ENCODE results near the gene LOXL3.

Gene LOXL3

GRCh38 chr2:74529357-74530238 is 24.1 kb downstream of the LOXL3 start, which contains the start of the genes AUP1 and HTRA2 (continued):
- TF ChIP-seq ZNF692 (tag by site-specific recombination; IDR thresholded peaks at IDR 0.05) (no peak), ZNF26 (tag by site-specific recombination; IDR thresholded peaks at IDR 0.05) (no peak), ZNF19 (tag by site-specific recombination; IDR thresholded peaks at IDR 0.05; ENCODE audit: low read depth) (no peak), ZNF416 (tag by site-specific recombination; IDR thresholded peaks at IDR 0.05) (no peak), ZNF114 (tag by site-specific recombination; IDR thresholded peaks at IDR 0.05) (no peak), ZBTB8A (tag by site-specific recombination; IDR thresholded peaks at IDR 0.05) (peak; percentile 91), OSR2 (tag by site-specific recombination; IDR thresholded peaks at IDR 0.05) (no peak), ZNF48 (tag by site-specific recombination; IDR thresholded peaks at IDR 0.05) (no peak), ZNF501 (tag by site-specific recombination; IDR thresholded peaks at IDR 0.05) (peak; percentile 86), ZNF658 (tag by site-specific recombination; IDR thresholded peaks at IDR 0.05) (no peak), ZNF112 (tag by site-specific recombination; IDR thresholded peaks at IDR 0.05) (no peak), ZXDB (tag by site-specific recombination; IDR thresholded peaks at IDR 0.05) (peak; percentile 85), GLIS2 (tag by site-specific recombination; IDR thresholded peaks at IDR 0.05) (peak; percentile 46; the same call in 1 of the 2 replicates), ZBTB44 (tag by site-specific recombination; IDR thresholded peaks at IDR 0.05) (no peak), ZNF366 (tag by site-specific recombination; conservative IDR thresholded peaks at IDR 0.05) (no peak), ZNF830 (tag by site-specific recombination; IDR thresholded peaks at IDR 0.05; ENCODE audit: low read depth) (no peak), SCRT1 (tag by site-specific recombination; IDR thresholded peaks at IDR 0.05; ENCODE audit: borderline replicate concordance) (no peak), KLF8 (tag by site-specific recombination; IDR thresholded peaks at IDR 0.05) (peak; percentile 90), ZNF629 (tag by site-specific recombination; IDR thresholded peaks at IDR 0.05) (peak; percentile 27; the same call in 1 of the 2 replicates), ZFP41 (tag by site-specific recombination; IDR thresholded peaks at IDR 0.05; ENCODE audit: borderline replicate concordance) (no peak), ZNF560 (tag by site-specific recombination; IDR thresholded peaks at IDR 0.05; ENCODE audit: borderline replicate concordance) (no peak), ZBTB20 (tag by site-specific recombination; IDR thresholded peaks at IDR 0.05) (peak; percentile 84; the same call in 1 of the 2 replicates), SP3 (tag by site-specific recombination; IDR thresholded peaks at IDR 0.05) (peak; percentile 99), ZNF549 (tag by site-specific recombination; IDR thresholded peaks at IDR 0.05) (no peak), ZNF747 (tag by site-specific recombination; IDR thresholded peaks at IDR 0.05) (no peak), ZNF280D (tag by site-specific recombination; IDR thresholded peaks at IDR 0.05) (no peak), ZNF214 (tag by site-specific recombination; IDR thresholded peaks at IDR 0.05; ENCODE audit: borderline replicate concordance) (no peak), ZNF626 (tag by site-specific recombination; IDR thresholded peaks at IDR 0.05) (no peak), ZNF391 (tag by site-specific recombination; IDR thresholded peaks at IDR 0.05; ENCODE audit: borderline replicate concordance, low read depth) (no peak), ZNF777 (tag by site-specific recombination; IDR thresholded peaks at IDR 0.05; ENCODE audit: borderline replicate concordance) (0 out of 2 replicates have a peak, but pooled peaks have one; percentile 16), EGR2 (tag by site-specific recombination; IDR thresholded peaks at IDR 0.05; ENCODE audit: low read depth) (no peak)
